Fibroblast of the conjunctiva (primary cell): ENCODE results near the gene LAMC2.
A peak's percentile ranks its signal among the peaks of the same experiment; 100 is the strongest.
"Not testable (repeated sequence)": the region's sequence is repeated elsewhere in the genome, so short reads cannot be mapped to it uniquely, and the experiment has no call there.

Experiments
- DNase-seq: peaks from one replicate; pipeline ENCODE4 v3.0.0-alpha.2; 2010; ENCODE audit warnings: low read depth

The LAMC2 gene

DNA sequence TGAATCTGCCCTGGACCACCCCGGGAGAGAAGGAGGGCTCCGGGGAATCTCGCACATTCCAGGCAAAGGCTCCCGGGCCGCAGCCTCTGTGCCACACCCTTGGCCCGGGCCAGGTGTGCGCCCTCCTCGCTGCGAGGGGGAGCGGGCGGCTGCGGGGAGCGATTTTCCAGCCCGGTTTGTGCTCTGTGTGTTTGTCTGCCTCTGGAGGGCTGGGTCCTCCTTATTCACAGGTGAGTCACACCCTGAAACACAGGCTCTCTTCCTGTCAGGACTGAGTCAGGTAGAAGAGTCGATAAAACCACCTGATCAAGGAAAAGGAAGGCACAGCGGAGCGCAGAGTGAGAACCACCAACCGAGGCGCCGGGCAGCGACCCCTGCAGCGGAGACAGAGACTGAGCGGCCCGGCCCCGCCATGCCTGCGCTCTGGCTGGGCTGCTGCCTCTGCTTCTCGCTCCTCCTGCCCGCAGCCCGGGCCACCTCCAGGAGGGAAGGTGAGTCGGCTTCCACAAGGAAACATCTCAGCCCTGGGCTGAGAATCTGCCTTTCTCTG, at the start of gene LAMC2:
LAMC2 (plus strand) TSS at position 324 of the 550 bp plus-strand sequence; CDS start at position 413, 89 bp downstream.
- DNase-seq = no peak

DNA sequence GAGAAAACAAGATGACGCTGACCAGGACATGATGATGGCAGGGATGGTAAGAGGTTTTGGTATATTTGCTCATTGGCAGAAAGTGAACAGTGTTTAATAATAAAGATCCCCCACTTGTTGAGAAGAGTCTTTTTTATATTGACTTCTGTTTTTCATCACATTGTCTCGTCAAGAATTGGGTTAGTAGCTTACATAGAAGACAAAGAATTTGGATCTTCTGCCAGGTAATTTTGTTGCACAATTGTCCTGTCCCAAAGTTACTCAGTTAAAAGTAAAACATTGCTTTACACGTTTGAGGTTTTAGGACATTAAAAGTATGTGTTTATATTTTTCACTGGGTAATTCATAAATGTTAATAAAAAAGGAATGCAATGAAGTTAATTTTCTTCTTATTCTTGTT, 48.3 kb upstream of the LAMC2 start:
- DNase-seq = peak; percentile 20

DNA sequence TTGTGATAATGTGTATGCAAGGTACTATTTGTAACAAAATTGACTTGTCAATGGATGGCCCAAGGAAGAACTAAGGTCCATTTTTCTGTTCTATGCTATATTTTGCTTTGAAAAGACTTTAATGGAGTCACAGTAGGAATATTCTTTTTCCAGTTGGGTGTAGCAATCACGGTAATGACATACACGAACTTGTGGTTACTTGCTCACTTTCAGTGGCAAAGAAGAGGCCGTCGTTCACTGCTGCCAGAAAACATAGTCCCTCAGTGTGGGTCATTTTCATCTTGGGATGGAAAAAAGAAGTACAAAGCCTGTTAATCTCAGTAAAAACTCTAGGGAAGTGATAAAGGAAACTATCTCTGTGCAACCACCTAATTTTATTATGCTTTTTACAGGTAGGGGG, 47.8 kb upstream of the LAMC2 start:
- no peak for DNase-seq

DNA sequence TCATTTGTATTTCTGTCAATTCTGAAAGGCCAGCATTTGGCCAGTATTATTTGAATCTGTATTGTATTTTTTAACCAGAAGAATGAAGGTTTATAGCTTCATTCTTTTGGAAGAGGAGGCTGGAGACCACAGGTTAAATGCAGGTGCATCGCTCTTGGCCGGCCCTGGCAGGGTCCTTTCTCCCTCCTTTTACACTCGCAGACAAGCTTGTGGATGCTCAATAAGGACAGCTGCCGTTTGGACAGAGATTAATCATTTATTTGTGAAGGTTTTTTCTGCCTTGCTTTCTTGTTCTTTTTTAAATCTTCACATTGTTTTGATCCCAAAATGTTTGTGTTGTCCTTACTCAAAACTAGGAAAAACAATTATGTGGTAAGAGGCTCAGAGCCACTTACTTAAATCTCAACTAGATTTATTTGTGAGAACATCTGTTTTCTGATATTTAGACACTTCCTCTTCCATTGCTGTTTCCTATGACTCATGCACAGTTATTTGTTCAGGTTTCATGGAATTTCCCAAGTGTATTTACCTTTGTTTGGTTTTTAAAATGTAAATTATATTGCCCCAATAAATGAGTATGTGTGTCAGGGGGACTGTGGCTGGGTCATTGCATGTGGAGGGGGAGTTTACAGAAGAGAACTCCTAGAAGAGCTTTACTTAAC, 46.7 kb upstream of the LAMC2 start:
- no peak for DNase-seq

DNA sequence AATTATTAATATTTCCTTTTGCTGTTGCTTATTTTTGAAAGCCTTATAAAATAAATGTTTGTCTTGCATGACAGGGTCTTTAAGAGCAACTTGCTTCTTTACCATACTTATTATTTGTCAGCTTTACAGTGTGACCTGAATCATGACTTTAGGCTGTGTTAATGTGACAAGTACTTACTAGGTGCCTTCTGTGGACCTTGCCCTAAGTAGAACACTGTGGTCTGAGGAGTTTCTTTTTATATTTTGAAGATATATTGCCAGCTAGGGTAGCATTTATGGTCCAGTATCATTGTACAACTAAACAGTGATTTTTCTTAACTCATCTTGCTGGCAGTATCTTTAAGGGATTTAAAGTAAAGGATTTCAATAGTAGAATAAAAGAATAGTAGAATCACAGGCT, 45.4 kb upstream of the LAMC2 start:
- DNase-seq = no peak

DNA sequence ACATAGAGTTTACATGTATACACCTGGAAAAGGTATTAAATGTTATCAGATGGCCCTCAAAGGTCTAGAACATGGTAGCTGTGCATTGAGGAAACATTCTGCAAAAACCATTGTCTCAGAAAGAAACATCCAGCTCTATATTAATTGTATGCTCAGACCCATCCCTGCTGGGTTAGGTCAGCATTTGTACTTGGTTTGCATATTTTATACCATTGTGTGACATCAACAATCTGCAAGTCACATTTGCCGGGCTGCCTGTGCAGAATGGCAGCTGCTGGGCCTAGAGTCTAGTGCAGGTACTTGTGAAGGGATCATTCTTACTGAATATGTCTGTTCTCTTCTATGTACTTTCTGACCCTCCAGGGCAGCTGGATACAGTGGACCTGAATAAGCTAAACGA, 43.9 kb upstream of the LAMC2 start:
- DNase-seq = no peak

DNA sequence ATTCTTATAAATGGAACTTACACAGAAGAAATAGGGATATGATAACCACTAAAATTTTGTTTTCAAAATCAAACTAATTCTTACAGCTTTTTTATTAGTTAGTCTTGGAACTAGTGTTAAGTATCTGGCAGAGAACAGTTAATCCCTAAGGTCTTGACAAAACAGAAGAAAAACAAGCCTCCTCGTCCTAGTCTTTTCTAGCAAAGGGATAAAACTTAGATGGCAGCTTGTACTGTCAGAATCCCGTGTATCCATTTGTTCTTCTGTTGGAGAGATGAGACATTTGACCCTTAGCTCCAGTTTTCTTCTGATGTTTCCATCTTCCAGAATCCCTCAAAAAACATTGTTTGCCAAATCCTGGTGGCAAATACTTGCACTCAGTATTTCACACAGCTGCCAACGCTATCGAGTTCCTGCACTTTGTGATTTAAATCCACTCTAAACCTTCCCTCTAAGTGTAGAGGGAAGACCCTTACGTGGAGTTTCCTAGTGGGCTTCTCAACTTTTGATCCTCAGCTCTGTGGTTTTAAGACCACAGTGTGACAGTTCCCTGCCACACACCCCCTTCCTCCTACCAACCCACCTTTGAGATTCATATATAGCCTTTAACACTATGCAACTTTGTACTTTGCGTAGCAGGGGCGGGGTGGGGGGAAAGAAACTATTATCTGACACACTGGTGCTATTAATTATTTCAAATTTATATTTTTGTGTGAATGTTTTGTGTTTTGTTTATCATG, 42.3 kb upstream of the LAMC2 start:
- DNase-seq = no peak

DNA sequence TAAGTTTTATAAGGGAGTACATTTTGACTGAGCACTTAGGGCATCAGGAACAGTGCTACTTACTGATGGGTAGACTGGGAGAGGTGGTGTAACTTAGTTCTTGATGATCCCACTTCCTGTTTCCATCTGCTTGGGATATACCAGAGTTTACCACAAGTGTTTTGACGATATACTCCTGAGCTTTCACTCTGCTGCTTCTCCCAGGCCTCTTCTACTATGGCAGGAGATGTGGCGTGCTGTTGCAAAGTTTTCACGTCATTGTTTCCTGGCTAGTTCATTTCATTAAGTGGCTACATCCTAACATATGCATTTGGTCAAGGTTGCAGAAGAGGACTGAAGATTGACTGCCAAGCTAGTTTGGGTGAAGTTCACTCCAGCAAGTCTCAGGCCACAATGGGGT, 41.3 kb upstream of the LAMC2 start:
- no peak for DNase-seq

DNA sequence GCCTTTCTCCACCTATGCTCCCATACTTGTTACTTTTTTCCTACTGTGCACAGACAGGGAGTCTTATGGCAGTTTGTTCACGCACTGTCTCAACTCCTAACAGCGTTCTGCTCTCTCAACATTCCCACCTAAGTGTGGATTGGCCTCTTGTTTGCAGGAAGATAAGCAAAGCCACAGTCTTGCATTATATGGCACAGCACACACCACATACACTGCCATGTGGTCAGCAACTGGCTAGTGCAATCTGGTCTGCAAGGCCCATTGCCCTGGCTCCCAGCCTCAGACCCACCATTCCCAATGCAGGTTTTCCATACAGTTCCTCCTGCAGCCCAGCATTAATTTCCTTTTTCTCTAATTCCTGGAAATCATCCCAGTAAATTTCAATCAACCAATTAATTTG, 38.3 kb upstream of the LAMC2 start:
- DNase-seq = no peak

DNA sequence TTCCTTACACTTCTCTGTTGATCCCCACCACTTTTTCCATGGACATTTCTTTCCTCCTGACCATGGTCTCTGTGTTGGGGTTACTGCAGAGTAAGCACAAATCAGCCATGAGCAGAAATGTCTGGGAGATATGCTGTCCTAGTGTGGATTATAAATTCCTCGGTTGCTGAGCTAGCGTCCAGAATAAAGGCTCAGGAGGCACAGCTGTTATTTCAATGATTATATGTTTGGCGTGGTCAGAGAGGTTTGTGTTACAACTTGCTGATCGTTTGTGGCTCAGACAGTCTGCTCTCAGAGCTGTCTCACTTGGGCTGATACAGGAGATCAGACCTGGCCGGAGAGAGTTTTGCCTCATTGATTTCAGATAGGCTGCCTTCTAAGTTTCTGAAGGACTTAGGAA, 37.5 kb upstream of the LAMC2 start:
- no peak for DNase-seq

DNA sequence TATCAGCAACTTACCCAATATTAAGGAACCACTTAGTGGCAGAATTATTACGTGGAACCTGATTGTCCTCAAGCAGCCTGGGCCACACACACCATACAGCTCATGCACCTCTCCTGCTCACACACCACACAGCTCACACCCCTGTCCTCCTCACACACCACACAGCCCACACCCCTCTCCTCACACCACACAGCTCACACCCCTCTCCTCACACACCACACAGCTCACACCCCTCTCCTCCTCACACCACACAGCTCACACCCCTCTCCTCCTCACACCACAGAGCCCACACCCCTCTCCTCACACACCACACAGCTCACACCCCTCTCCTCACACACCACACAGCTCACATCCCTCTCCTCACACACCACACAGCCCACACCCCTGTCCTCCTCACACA, 36.8 kb upstream of the LAMC2 start:
- no peak for DNase-seq

DNA sequence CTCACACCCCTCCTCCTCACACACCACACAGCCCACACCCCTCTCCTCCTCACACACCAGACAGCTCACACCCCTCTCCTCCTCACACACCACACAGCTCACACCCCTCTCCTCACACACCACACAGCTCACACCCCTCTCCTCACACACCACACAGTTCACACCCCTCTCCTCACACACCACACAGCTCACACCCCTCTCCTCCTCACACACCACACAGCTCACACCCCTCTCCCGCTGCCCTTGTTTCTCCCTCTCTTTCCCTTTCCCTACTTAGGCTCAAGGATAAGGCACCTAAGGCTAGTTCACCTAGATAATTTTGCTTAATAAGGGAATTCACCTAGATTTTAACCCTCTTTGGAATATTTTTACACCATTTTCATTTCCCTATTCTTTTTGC, 36.0 kb upstream of the LAMC2 start:
- not testable (repeated sequence) for DNase-seq

DNA sequence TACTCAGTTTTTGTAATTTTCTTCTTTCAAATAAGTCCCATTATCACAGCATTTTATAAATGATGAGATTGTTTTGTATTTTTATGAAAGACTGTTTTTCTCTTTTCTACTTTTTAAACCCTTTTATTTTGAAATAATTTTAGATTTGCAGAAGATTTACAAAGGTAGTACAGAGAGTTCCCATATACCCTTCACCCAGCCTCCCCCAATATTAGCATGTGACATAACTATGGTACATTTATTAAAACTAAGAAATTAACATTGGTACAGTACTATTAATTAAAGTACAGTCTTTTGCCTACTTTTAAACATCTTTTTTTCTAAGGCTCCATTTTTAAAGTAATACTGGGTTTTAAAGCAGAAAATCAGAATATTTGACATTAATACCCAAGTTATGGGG, 35.6 kb upstream of the LAMC2 start:
- DNase-seq = no peak

DNA sequence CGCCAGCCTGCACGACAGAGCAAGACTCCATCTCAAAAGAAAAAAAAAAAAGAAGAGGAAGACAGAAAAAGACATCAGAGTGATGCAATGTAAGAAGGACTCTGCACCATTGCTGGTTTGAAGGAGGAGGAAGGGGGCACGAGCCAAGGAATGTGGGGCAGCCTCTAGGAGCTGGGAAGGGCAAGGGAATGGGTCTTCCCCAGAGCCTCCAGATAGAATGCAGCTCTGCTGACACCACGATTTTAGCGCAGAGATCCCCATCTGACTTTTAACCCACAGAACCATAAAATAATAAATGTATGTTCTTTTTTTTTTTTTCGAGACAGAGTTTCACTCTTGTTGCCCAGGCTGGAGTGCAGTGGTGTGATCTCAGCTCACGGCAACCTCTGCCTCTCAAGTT, 33.9 kb upstream of the LAMC2 start:
- no peak for DNase-seq

DNA sequence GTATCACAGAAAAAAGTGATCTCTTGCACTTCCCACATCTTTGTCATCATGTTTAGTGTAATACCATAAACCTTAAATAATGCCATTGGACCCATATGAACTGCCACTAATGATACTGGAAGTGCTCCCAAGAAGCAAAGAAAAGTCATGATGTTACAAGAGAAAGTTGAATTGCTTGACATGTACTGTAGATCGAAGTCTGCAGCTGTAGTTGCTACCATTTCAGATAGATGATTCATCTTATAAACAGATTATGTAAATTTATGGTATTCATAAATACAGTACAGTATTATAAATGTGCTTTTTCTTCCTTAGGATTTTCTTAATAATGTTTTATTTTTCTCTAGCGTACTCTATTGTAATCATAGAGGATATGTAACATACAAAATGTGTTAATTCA, 30.1 kb upstream of the LAMC2 start:
- no peak for DNase-seq

DNA sequence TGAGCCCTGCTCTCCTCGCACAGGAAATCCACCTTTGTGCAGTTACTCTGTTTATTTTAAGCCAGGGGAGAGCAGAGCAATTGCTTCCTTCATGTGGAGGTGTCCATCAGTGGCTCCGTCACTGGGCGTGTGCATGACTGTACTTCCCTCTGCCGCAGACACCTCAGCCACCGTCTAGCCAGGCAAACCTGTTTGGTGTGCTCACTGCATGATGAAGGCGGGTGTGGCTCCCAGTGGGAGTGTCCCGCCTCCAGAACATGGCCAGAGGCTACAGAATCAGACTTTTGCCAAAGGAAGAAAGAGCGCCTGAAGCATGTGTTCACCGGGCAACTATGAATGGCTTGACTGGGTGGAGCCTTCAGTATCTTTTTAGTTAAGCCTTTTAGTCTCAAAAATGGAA, 26.1 kb upstream of the LAMC2 start:
- no peak for DNase-seq

DNA sequence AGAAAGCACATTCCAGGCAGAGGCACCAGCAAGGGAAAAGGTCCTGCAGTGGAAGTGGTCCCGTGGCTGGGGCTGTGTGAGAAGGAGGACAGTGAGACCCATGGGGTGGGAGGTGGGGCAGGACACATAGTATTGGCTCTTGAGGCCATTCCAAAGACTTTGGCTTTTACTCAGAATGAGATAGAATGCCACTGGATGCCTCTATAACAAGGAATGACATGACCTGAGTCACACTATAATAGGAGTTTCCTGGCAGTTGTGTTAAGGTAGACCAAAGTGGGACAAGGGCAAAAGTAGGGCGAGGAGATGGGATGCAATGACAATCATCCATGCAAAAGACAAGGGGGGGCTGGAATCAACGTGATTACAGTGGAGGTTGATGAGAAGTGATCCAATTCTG, 24.7 kb upstream of the LAMC2 start:
- DNase-seq = no peak

DNA sequence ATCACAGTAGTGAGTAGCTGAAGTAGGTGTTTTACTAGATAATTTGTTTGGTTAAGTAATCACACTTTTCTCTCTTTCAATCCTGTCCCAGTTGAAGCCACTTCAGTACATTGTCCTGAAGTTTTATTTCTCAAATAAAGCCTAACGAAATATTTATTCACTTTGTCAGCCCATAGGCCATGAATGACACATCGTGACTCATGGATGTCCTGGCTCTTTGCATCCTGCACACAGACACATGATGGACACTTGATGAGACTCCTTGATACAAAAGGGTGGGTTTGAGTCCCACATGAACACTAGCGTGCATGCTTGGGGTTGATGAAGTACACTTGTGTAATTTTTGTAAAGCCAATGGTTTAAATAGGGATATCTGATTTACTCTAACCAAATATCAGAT, 22.7 kb upstream of the LAMC2 start:
- peak; percentile 42 for DNase-seq

DNA sequence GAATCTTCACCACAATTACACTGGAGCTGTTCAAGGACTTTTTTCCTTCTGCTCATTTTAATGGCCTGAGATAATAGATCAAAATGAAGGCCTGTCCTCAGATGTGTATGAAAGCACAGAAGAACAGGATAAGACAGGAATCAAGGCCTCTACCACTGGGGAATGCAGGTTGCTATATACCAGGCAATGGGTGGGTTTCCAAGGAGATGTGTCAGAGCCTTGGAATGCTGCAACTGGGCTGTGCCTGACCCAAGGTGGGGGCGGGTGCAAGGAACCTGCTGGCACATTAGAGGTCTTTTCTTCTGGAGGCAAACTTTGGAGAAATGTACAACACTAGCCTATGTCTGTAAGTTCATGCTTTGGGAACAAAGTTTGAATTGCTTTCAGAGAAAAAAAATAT, 21.7 kb upstream of the LAMC2 start:
- no peak for DNase-seq

DNA sequence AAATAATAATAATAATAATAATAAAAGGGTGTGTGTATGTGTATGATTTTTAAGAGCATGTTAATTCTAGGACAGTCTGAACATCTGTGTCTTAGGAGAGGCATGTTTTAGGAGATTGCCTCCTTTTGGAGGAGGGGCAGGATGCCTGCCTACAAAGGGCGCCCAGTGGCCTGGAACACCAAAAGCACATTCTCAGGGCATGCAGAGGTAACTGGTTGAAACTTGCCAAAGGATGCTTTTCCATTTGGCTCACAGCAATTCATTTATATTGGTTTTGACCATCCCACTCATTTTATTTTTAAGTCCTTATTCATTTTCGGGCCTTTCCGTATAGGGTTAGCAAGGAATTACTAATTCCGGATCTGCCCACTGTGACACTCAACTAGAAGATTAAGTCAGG, 21.1 kb upstream of the LAMC2 start:
- DNase-seq = no peak

DNA sequence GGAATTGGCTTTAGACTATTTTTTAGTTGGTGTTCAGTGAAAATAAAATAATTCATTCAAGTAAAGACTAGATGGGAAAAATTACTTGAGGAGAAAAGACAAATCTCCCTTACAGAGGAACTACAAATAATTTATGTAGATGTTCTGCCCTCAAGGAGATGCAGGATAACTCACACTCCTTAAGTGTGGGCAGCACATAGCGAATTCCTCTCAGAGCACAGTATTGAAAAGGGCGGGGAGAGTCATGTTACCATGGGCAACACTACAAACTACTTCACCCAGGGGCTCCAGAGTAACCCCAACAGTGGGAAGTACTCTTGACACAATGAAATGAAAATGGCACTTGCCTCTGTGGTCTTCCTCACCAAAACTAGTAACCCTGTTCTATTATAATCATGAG, 20.6 kb upstream of the LAMC2 start:
- DNase-seq = no peak

DNA sequence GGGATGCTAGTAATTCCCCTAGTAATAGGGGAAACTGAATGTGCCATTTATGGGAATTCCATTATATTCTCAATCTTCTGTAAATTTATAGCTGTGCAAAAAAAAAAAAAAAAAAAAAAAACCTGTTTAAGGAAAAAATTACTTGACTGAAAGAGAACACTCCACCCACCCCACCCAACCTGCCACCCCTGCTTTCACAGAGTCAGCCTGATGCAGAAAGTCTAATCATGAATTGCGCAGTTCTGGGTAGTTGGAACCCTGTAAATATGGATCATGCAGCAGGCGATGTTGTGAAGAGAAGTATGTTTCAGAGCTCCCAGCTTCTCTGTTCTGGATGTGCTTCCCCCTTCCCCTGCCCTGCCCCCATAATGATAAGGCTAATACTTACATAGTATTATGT, 19.6 kb upstream of the LAMC2 start:
- no peak for DNase-seq

DNA sequence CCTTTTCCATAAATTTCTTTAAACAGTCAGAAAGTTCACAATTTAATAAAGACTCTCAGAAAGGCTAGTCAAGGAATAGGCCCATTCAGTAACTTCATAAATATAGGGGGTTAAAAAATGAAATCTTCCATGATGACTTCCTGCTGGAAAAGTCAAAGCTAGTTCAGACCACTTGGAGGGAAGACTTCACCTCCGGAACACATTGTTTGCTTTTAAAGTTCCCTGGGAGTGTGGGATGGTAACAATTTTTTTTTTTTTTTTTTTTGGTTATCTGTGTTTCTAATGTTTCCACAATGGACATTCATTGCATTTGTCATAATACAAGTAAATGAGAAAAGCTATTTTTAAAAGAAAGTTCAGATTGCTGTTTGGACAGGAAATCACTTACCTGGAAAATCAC, 18.4 kb upstream of the LAMC2 start:
- DNase-seq = no peak

DNA sequence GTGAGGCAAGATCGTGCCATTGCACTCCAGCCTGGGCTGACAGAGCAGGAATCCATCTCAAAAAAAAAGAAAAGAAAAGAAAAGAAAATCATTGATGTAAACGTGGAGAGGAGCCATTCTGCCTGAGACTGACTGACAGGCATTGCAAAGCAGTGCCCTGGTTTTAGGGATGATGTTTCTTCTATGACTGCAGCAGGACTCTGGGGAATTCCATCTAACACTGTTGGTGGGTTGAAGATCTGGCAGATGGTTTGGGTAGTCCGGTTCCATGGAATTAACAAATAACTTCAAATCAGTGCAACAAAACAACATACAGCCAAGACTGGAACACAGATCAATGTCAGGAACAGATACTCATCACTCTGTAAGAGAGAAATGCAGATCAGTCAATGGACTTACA, 17.8 kb upstream of the LAMC2 start:
- no peak for DNase-seq
